Subcutaneous adipose tissue (tissue), 4 donors: ENCODE results near the gene RASEF. TPM values are rescaled to one million over a fixed set of nuclear protein-coding genes. Genes with fewer than 3 reads are reported as not detected.

ENCODE experiments used
- total RNA-seq, 4 donors: library from RNA; depleted of rRNA; stranded (reverse); fragments of >200 nt; gene quantifications; one replicate each; pipeline ENCODE4 v1.1.0, GENCODE V29; 2016
- TF ChIP-seq, protein P1 (sequence below): fragments of 450-650 bp; IDR thresholded peaks from one replicate; pipeline ENCODE4 v1.5.1; 2016; ENCODE audit warnings: low read depth, mild to moderate bottlenecking, control low read depth, antibody characterized with exemption, moderate library complexity

The RASEF gene
- total RNA-seq, 4 donors from 2014 or later: under 0.01 to 0.16 TPM; not detected in 2

DNA sequence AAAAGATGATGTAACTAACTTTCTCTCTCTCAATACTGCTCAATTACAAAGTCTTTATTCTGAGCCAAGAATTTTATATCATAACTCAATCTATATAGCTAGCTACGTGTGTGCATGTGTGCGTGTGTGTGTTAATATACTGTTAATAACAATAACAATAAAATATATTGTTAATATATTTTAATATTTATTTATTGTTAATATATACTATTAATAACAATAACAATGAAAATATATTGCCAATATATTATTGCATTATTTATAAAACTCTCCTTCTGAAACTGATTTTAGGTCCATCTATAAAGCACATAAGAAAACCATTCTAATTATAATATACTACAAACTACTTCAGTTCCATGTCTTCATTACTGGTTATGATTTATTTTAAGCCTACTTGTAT lies 60.6 kb downstream of the RASEF start:
- TF ChIP-seq, protein P1, sequence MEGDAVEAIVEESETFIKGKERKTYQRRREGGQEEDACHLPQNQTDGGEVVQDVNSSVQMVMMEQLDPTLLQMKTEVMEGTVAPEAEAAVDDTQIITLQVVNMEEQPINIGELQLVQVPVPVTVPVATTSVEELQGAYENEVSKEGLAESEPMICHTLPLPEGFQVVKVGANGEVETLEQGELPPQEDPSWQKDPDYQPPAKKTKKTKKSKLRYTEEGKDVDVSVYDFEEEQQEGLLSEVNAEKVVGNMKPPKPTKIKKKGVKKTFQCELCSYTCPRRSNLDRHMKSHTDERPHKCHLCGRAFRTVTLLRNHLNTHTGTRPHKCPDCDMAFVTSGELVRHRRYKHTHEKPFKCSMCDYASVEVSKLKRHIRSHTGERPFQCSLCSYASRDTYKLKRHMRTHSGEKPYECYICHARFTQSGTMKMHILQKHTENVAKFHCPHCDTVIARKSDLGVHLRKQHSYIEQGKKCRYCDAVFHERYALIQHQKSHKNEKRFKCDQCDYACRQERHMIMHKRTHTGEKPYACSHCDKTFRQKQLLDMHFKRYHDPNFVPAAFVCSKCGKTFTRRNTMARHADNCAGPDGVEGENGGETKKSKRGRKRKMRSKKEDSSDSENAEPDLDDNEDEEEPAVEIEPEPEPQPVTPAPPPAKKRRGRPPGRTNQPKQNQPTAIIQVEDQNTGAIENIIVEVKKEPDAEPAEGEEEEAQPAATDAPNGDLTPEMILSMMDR: no peak

DNA sequence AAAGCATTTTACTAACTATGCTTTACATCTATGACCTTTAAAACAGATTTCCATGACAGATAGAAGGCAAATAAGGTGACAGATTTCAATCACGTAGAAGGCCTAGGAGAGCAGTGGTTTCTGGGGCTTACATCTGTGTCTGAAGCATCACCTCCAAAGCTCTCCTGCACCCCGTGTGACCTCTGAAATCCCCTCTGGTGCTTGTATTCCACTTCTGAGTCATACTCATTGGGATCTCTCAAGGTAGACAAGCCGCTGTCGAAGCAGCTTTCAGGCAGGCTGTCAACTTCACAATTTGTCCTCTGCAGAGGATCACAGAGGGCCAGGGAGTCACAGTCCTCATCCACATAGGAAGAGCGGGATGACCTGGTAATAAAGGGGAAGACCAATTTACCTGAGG lies 62.2 kb downstream of the RASEF start:
- TF ChIP-seq, protein P1: no peak

DNA sequence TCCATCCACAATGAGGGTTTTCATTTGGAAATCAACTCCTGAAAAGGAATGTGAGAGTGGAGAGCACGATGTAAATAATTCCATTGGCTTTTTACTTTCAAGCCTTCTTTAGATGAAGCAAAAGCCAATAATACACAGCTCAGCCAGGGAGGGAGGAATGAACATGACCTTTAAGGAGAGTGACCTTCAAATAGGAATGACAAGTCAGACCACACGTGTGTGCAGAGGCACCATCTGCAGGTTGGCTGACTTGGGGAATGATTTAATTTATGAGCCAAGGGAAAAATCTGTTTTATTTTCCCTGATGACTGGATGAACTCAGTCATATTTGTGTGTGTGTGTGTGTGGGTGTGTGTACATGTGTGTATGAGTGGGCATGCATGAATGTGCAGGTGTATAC lies 64.5 kb downstream of the RASEF start:
- TF ChIP-seq, protein P1: no peak

DNA sequence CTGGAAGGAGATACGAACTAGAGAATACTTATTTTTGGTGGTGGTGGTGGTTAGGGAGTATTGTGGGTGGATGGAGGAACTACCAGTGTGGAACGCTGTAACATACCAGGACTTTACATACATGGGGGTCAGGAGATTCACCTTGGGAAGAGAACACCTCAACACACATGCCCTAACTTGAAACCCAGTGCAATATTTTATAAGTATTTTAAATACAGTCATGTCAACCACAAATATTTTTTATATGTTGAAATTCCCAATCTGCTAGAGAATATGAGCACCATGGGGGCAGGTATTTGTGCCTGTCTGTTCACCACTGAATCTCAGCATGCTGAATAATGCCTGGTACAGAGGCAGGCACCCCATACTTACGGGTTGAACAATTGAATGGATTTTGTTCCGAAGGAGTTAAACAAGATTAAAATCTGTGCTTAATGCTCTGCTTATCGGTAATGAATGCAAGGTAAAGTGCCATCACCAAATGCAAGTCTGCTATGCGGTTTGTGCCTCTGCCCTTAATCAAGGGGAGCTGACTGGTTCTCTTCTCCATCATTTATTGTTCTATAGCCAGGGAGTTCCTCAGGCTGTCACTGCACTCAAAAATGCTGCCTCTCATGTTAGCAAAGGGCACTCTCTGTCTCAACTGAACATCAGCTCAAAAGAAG lies 65.3 kb downstream of the RASEF start:
- TF ChIP-seq, protein P1: no peak

DNA sequence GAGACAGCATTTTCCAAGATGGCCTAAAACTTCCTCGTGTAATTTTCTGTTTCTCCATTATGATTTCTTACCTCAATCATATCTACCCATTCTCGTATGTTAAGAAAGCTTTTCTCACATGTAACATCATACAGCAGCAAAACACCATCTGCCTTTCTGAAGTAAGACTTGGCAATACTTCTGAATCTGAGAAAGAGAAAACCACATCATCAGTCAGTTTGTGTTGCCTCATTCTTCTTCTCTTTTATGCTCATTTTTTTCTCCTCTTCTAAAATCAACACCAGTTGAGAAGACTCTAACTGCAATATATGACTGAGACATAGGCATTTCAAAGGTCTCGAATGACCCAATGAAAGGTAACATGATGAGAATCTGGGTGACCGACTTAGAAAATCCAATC lies 66.0 kb downstream of the RASEF start:
- TF ChIP-seq, protein P1: no peak

DNA sequence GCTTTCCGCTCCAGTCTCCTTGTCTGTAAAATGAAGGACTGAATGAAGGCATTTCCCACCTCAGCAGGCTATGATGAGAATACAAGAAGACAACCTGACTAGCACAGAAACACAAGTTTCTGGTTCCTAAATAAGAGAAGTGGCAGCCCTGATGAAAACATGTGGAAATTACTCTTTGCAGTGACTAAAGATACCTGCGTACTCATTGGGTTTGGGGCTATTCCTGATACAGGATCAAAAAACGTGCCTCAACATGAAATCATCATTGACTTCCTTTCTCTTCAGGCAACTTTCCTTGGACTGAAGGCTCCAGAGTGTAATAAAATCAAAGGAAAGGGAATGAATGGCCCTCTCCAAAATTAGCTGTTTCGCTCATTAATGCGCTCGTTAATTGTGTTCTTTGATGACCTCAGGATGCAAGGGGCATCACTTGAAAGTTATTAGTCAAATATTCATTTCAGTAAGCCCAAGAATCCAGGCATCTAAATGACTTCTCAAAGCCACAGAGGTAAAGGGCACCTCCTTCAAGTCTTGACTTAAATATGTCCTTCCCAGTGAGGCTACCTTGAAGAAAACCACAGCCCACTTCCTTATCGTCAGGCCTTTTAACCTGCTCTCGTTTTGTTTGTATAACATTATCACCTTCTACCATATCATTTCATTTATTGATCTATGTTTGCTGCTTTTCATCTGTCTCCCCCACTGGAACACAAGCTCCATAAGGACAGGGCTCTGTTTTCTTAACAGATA lies 68.9 kb downstream of the RASEF start:
- TF ChIP-seq, protein P1: no peak

DNA sequence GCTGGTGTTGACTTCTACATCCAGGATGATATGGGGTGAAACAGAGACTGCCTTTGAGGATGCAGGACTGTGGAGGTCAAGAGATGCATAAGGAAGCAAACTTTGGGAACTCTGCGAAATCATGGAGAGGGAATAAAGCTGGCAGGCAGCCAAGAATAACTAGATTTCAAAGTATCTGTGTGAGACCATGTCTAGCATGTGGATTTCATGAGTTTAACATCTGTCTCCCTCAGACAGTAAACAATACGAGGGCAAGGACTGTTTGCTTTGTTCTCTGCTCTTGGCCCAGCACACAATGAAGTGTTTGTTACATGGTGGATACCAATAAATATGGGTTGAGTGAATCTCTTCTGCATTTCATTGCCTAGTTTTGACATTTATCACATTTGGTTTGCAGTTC lies 71.3 kb downstream of the RASEF start:
- TF ChIP-seq, protein P1: no peak
